Left lobe of liver (tissue), 1 donor: ENCODE measurements around the gene POLR1H. TPM values are rescaled to one million over a fixed set of nuclear protein-coding genes. Genes with fewer than 3 reads are reported as not detected.

Source experiments
- total RNA-seq: library from RNA; stranded (reverse); gene quantifications from one replicate; pipeline ENCODE4 v1.2.1, GENCODE V29; 2021
- donor health status: DM: no; HTN: yes; CAD: no.

The POLR1H gene
- total RNA-seq, 1 donor from 2014 or later, result 8.2 TPM

Other genes with a start within 250 kb of the POLR1H start
- not detected for gene HLA-G, start 233.4 kb upstream of the POLR1H start, total RNA-seq
- 125 TPM for gene HLA-A, start 118.7 kb upstream of the POLR1H start, total RNA-seq
- 21.7 TPM for gene PPP1R11, start 5.9 kb downstream of the POLR1H start, total RNA-seq
- gene RNF39, start 14.5 kb downstream of the POLR1H start, total RNA-seq, result 0.08 TPM
- gene TRIM31, start 51.8 kb downstream of the POLR1H start, total RNA-seq, result not detected
- not detected for gene TRIM40, start 74.9 kb downstream of the POLR1H start, total RNA-seq
- gene TRIM10, start 99.9 kb downstream of the POLR1H start, total RNA-seq, result 1.9 TPM
- 3.0 TPM for gene TRIM15, start 102.3 kb downstream of the POLR1H start, total RNA-seq
- gene TRIM26, start 152.1 kb downstream of the POLR1H start, total RNA-seq, result 47.2 TPM